AG10803 (cell line): ENCODE results near the gene PPM1M.

Experiments used
- DNase-seq: peaks from one replicate; pipeline ENCODE4 v3.0.0; 2010; ENCODE audit warnings: low read depth
- H3K4me3 ChIP-seq: 2 replicates; pipeline ENCODE4 v1.5.1; 2011; ENCODE audit warnings: mild to moderate bottlenecking, low read length, control low read depth
- CTCF ChIP-seq: conservative IDR thresholded peaks from 2 replicates; pipeline ENCODE4 v1.5.1; 2011; ENCODE audit warnings: mild to moderate bottlenecking, low read length, control low read depth, inconsistent platforms

PPM1M gene

GRCh38 chr3:52288674-52289073 is 43.1 kb downstream of the PPM1M start:
- no peak for TF ChIP-seq CTCF
- no peak for DNase-seq
- H3K4me3 ChIP-seq, result peak overlapping the region; percentile 97

GRCh38 chr3:52289338-52289746 is 43.8 kb downstream of the PPM1M start:
- no peak for TF ChIP-seq CTCF
- no peak for DNase-seq
- H3K4me3 ChIP-seq, result no peak overlapping the region

- H3K4me3 ChIP-seq, result no peak overlapping the region
- no peak for TF ChIP-seq CTCF
- DNase-seq, result no peak
Observed at GRCh38 chr3:52289747-52290595, 44.4 kb downstream of the PPM1M start.

GRCh38 chr3:52290596-52291507 is 45.3 kb downstream of the PPM1M start:
- no peak for DNase-seq
- TF ChIP-seq CTCF, result no peak
- H3K4me3 ChIP-seq, result no peak overlapping the region

- no peak overlapping the region for H3K4me3 ChIP-seq
- TF ChIP-seq CTCF, result peak; percentile 52
Observed at GRCh38 chr3:52291508-52292181, 46.1 kb downstream of the PPM1M start.

GRCh38 chr3:52292247-52293065 is 46.9 kb downstream of the PPM1M start:
- no peak for DNase-seq
- no peak for TF ChIP-seq CTCF
- no peak overlapping the region for H3K4me3 ChIP-seq

More at GRCh38 chr3:52291508-52292181, 46.1 kb downstream of the PPM1M start:
- DNase-seq, result no peak
